GM23248 (cell line): ENCODE measurements around the gene NASP. TPM values are rescaled to one million over a fixed set of nuclear protein-coding genes. Genes with fewer than 3 reads are reported as not detected.

Source experiments
- DNase-seq: peaks from one replicate; pipeline ENCODE4 v3.0.0-alpha.2; 2015
- H2AFZ ChIP-seq: fragments of 200-600 bp; sonication (generic); 2 replicates; pipeline ENCODE4 v1.6.1; 2016; ENCODE audit warnings: antibody characterized with exemption
- H3F3A ChIP-seq: fragments of 200-600 bp; sonication (generic); 2 replicates; pipeline ENCODE4 v1.6.1; 2016; ENCODE audit warnings: mild to moderate bottlenecking, antibody characterized with exemption, mixed run types; ENCODE audit not compliant: insufficient read depth
- H3K27ac ChIP-seq: fragments of 200-600 bp; sonication (generic); 2 replicates; pipeline ENCODE4 v1.5.1; 2016; ENCODE audit warnings: mild to moderate bottlenecking
- H3K27me3 ChIP-seq: fragments of 200-600 bp; sonication (generic); replicated peaks from 2 replicates; pipeline ENCODE4 v1.6.1; 2016; ENCODE audit warnings: mild to moderate bottlenecking; ENCODE audit not compliant: insufficient read depth
- H3K36me3 ChIP-seq: fragments of 200-600 bp; sonication (generic); 2 replicates; pipeline ENCODE4 v1.6.1; 2016; ENCODE audit warnings: low read depth, mild to moderate bottlenecking
- H3K4me1 ChIP-seq: fragments of 200-600 bp; sonication (generic); 2 replicates; pipeline ENCODE4 v1.6.1; 2016; ENCODE audit warnings: mild to moderate bottlenecking; ENCODE audit not compliant: insufficient read depth
- H3K4me2 ChIP-seq: fragments of 200-600 bp; sonication (generic); one replicate; pipeline ENCODE4 v1.6.1; 2016; ENCODE audit warnings: mild to moderate bottlenecking; ENCODE audit not compliant: unreplicated experiment
- H3K4me3 ChIP-seq: fragments of 200-600 bp; sonication (generic); 2 replicates; pipeline ENCODE4 v1.5.1; 2016; ENCODE audit warnings: mild to moderate bottlenecking
- H3K79me2 ChIP-seq: fragments of 200-600 bp; sonication (generic); 2 replicates; pipeline ENCODE4 v1.6.1; 2016; ENCODE audit warnings: mild to moderate bottlenecking; ENCODE audit not compliant: insufficient read depth
- H3K9ac ChIP-seq: fragments of 200-600 bp; sonication (generic); 2 replicates; pipeline ENCODE4 v1.6.1; 2016; ENCODE audit warnings: mild to moderate bottlenecking
- H3K9me2 ChIP-seq: fragments of 200-600 bp; sonication (generic); 2 replicates; pipeline ENCODE4 v1.6.1; 2016; ENCODE audit warnings: mixed run types, mild to moderate bottlenecking, moderate library complexity; ENCODE audit not compliant: insufficient read depth
- H3K9me3 ChIP-seq: fragments of 200-600 bp; sonication (generic); one replicate; pipeline ENCODE4 v1.6.1; 2017; ENCODE audit warnings: low read depth
- H4K20me1 ChIP-seq: fragments of 200-600 bp; sonication (generic); 2 replicates; pipeline ENCODE4 v1.6.0; 2016; ENCODE audit not compliant: insufficient read depth
- EZH2 ChIP-seq: fragments of 200-600 bp; sonication (generic); IDR thresholded peaks from 2 replicates; pipeline ENCODE4 v1.6.1; 2018; ENCODE audit warnings: antibody characterized with exemption, mild to moderate bottlenecking; ENCODE audit not compliant: insufficient read depth, poor library complexity, severe bottlenecking
- EZH2phosphoT487 ChIP-seq: fragments of 200-600 bp; sonication (generic); IDR thresholded peaks from 2 replicates; pipeline ENCODE4 v1.6.1; 2018; ENCODE audit warnings: antibody characterized with exemption, moderate library complexity, mild to moderate bottlenecking, low read depth; ENCODE audit not compliant: insufficient read depth
- WGBS, 2 experiments: methylation state at CpG; one replicate each; pipeline ENCODE4 v1.1.6; 2015 to 2017; ENCODE audit warnings: low lambda C conversion rate in 2 of 2, low coverage in 1 of 2; ENCODE audit errors: missing lambda C conversion rate in 2 of 2; 5-methylcytosine and 5-hydroxymethylcytosine counted together
- in situ Hi-C: fragments of 300-500 bp; cut with MboI; formaldehyde crosslinking; loops from 2 replicates; pipeline ENCODE4 v1.15.0; 2020
- polyA plus RNA-seq: library from polyadenylated mRNA; unstranded; fragments of >200 nt; fragmentation: Nextera tagmentation; extraction: Ambion mirVana; gene quantifications from 2 replicates; pipeline ENCODE4 v1.2.1, GENCODE V29; 2016
- total RNA-seq: library from RNA; depleted of rRNA; stranded (reverse); fragments of >200 nt; shearing (Covaris generic); gene quantifications from 2 replicates; pipeline ENCODE4 v1.2.3, GENCODE V29; 2014

The NASP gene
- total and polyA plus RNA-seq, 2 experiments from 2014 or later = 30.3 to 39.1 TPM

GRCh38 chr1:45567911-45568310 is 15.9 kb upstream of the NASP start:
- H3K4me2 ChIP-seq = no peak overlapping the region
- no peaks in the 10 kb centered on the region for H3K27me3 ChIP-seq
- no peak overlapping the region for H2AFZ ChIP-seq
- H3K4me1 ChIP-seq = no peaks in the 10 kb centered on the region
- 0 out of 2 replicates have a peak, but pooled peaks cover 10% of the 10 kb centered on the region for H3F3A ChIP-seq
- TF ChIP-seq EZH2phosphoT487 = no peak
- WGBS, 2 experiments = 84 to 87% methylated on average over 7 of the region's 7 CpGs
- no peaks in the 10 kb centered on the region for H3K9me2 ChIP-seq
- no peaks in the 10 kb centered on the region for H4K20me1 ChIP-seq
- H3K9me3 ChIP-seq = no peaks in the 10 kb centered on the region
- in situ Hi-C loops = loop anchor here (10.0 kb wide), 1 partner anchor 203 kb away; no protein-coding TSS in a partner anchor
- no peaks in the 10 kb centered on the region for H3K79me2 ChIP-seq
- peaks cover 8% of the 10 kb centered on the region for H3K36me3 ChIP-seq
- H3K9ac ChIP-seq = no peak overlapping the region
- H3K4me3 ChIP-seq = no peak overlapping the region
- no peak overlapping the region for H3K27ac ChIP-seq
- DNase-seq = no peak

GRCh38 chr1:45568421-45568820 is 15.4 kb upstream of the NASP start:
- Histone ChIP-seq H3K9me2 (no peaks in the 10 kb centered on the region), H3K4me2 (no peak overlapping the region), H3K27ac (no peak overlapping the region), H3K79me2 (no peaks in the 10 kb centered on the region), H3K9ac (no peak overlapping the region), H3K4me1 (no peaks in the 10 kb centered on the region), H3K27me3 (no peaks in the 10 kb centered on the region), H2AFZ (no peak overlapping the region), H4K20me1 (no peaks in the 10 kb centered on the region), H3K4me3 (no peak overlapping the region), H3F3A (0 out of 2 replicates have a peak, but pooled peaks cover 10% of the 10 kb centered on the region), H3K36me3 (peaks cover 8% of the 10 kb centered on the region), H3K9me3 (no peaks in the 10 kb centered on the region)
- DNase-seq = no peak
- no peak for TF ChIP-seq EZH2
- TF ChIP-seq EZH2phosphoT487 = no peak
- in situ Hi-C loops = loop anchor here (10.0 kb wide), 1 partner anchor 204 kb away; no protein-coding TSS in a partner anchor
- 81 to 85% methylated on average over 4 of the region's 4 CpGs for WGBS, 2 experiments

GRCh38 chr1:45569571-45569961 is 14.3 kb upstream of the NASP start:
- 0 out of 2 replicates have a peak, but pooled peaks cover 10% of the 10 kb centered on the region for H3F3A ChIP-seq
- in situ Hi-C loops = loop anchor here (10.0 kb wide), 1 partner anchor 205 kb away; no protein-coding TSS in a partner anchor
- H3K36me3 ChIP-seq = peaks cover 8% of the 10 kb centered on the region
- no peaks in the 10 kb centered on the region for H3K9me2 ChIP-seq
- H3K4me3 ChIP-seq = no peak overlapping the region
- H3K79me2 ChIP-seq = no peaks in the 10 kb centered on the region
- H3K4me2 ChIP-seq = no peak overlapping the region
- no peak overlapping the region for H2AFZ ChIP-seq
- no peak overlapping the region for H3K27ac ChIP-seq
- H4K20me1 ChIP-seq = no peaks in the 10 kb centered on the region
- no peak for DNase-seq
- no peaks in the 10 kb centered on the region for H3K9me3 ChIP-seq
- no peak for TF ChIP-seq EZH2
- TF ChIP-seq EZH2phosphoT487 = no peak
- no peaks in the 10 kb centered on the region for H3K27me3 ChIP-seq
- H3K9ac ChIP-seq = no peak overlapping the region
- 15 to 17% methylated on average over 4 of the region's 4 CpGs for WGBS, 2 experiments
- no peaks in the 10 kb centered on the region for H3K4me1 ChIP-seq

- peaks cover 8% of the 10 kb centered on the region for H3K36me3 ChIP-seq
- DNase-seq = peak; percentile 78
- TF ChIP-seq EZH2phosphoT487 = no peak
- no peak for TF ChIP-seq EZH2
- H3K4me1 ChIP-seq = no peaks in the 10 kb centered on the region
- H3K27ac ChIP-seq = no peak overlapping the region
- no peaks in the 10 kb centered on the region for H4K20me1 ChIP-seq
- no peak overlapping the region for H2AFZ ChIP-seq
- in situ Hi-C loops = loop anchor here (10.0 kb wide), 1 partner anchor 205 kb away; no protein-coding TSS in a partner anchor
- H3K4me3 ChIP-seq = no peak overlapping the region
- 0 out of 2 replicates have a peak, but pooled peaks cover 10% of the 10 kb centered on the region for H3F3A ChIP-seq
- H3K4me2 ChIP-seq = no peak overlapping the region
- 4 to 7% methylated on average over 8 of the region's 8 CpGs for WGBS, 2 experiments
- no peaks in the 10 kb centered on the region for H3K79me2 ChIP-seq
- H3K27me3 ChIP-seq = no peaks in the 10 kb centered on the region
- H3K9me3 ChIP-seq = no peaks in the 10 kb centered on the region
- no peak overlapping the region for H3K9ac ChIP-seq
- no peaks in the 10 kb centered on the region for H3K9me2 ChIP-seq
Observed at GRCh38 chr1:45569962-45570581, 13.8 kb upstream of the NASP start.
